NT2/D1 (cell line): ENCODE measurements around the gene DPF1.

Experiments used
- SUZ12 ChIP-seq: IDR thresholded peaks from 2 replicates; pipeline ENCODE4 v1.6.1; 2011; ENCODE audit not compliant: insufficient read length, insufficient read depth; ENCODE audit errors: extremely low read depth
- YY1 ChIP-seq: IDR thresholded peaks from 2 replicates; pipeline ENCODE4 v1.6.1; 2011; ENCODE audit not compliant: insufficient read length, insufficient read depth
- ZNF274 ChIP-seq: IDR thresholded peaks from 2 replicates; pipeline ENCODE4 v1.6.1; 2011; ENCODE audit warnings: mild to moderate bottlenecking, low read depth, low read length

DNA sequence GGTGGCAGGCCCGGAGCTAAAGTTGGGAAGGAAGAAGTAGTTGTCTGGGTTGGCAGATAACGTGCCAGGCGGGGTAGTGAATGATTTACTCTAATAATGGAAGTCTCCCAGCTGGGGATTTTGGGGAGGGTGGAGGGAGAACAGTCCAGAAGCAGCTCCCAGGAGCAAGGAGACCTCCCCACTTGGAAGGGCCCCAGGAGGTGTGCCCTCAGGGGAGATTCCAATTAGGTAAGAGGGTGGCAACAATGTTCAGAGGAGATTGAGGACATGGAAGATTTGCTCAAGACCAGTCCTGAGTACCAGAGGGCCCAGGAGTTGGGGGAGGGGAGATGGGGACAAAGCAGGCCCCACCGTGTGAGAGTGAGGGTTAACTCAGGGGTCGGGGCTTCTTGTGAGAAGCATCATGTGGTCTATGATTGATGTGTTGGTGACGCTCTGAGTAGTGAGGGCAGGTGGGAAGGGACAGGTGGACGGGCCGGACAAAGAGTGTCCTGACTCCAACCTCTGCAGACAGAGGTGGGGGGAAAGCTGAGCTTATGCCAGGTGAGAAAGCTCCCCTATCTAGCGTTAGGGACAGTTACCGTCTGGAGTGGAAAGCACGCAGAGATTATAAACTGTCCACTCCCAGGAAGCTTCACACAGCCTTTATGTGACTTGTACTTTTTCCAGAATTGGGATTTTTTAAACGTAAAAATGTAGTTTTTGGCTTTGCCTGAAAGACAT is 43.9 kb upstream of the DPF1 start:
- TF ChIP-seq YY1 (no peak), ZNF274 (no peak), SUZ12 (no peak)
